GM19351 (cell line): ENCODE results near the gene ACTC1.

Experiments
- ATAC-seq: cut with Tn5 transposase; IDR thresholded peaks from one replicate; pipeline ENCODE4 v1.9.1; 2021; ENCODE audit warnings: mild to moderate bottlenecking, moderate library complexity; ENCODE audit not compliant: unreplicated experiment

ACTC1 gene

DNA sequence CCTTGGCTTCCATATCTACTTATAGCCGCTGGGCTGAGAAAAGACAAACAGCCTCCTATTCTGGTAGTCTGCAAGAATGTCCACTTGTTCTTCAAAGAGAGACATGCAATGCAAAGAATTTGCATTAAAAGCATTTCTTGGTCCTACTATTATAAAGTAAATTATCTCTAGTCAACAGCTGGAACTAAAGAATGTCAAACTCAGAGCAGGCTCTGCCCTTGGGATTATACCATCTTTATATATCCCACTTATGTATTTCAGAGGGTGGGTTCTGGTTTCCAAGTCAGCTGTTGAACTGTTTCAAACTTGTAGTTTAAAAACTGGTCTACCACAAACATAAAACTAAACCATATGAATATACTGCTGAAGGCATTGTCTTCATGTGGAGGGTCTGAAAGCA, 7.0 kb upstream of the ACTC1 start:
- ATAC-seq, result no peak

DNA sequence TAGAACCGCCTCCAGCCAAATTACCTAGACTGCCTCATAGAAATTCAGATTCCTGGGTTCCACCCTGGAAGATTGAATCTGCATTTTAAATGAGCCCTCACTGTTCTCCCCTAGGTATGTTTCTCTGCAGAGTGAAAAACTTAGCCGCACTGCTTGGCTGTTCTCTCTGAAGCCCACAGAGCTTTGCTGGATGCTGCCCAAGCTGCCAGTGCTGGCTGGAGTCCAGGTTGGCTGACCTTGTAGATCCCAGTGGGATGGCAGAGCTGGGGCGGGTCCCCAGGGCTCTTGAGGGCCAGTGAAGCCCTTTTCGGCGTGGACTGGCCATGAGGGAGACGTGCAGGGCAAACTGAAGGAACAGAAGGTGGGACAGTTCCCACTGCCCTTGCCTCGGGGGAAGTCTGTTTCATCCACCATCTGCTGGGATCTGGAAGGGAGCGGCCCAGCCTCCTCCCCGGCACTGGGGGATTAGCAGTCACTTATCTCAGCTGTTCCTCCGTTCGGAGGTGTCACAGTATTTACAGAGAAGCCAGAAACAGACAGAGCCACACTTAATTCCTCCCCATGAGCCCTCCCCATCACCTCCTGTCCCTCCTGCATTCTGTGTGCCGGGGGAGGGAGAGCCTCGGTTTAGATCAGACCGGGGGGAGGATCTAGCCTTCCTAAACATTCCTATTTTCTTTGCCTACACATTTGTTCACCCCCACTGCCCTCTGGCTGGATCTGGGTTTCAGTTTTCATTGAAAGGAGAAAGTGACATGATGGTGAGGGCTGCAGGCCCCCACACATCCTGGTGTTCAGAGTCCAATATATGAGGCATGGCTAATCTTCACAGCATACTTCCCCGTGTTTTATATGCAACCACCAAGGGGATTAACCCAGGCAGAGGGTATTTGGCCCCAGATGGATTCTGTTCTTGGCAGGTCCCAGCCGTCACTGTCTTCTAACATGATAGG, 4.1 kb upstream of the ACTC1 start:
- no peak for ATAC-seq

DNA sequence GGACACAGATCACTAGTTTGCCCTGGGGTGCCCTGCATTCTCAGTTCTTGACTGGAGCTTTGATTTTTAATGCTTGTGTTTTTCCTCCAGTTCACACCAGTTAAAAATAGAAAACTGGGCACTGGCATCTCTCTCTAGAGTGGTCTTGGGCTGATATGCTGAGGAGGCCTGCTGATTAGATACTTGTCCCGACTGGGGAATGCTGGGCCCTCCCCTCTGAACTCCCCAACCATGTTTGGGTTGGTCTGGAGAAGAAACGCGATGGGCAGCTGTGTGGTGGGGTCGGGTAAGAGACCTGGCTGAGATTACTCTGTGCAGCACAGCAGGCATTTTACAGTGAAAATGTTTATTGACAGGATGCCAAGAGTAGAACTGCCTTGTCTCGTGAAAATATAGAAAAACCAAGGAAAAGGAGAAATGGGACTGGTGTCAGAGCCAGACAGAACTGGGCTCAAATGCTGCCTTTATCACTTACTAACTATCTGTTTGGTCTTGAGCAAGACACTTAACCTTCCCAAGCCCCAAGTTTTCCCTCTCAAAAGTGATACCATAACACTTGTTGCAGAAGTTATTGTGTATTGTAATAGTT, 1.6 kb upstream of the ACTC1 start:
- no peak for ATAC-seq

DNA sequence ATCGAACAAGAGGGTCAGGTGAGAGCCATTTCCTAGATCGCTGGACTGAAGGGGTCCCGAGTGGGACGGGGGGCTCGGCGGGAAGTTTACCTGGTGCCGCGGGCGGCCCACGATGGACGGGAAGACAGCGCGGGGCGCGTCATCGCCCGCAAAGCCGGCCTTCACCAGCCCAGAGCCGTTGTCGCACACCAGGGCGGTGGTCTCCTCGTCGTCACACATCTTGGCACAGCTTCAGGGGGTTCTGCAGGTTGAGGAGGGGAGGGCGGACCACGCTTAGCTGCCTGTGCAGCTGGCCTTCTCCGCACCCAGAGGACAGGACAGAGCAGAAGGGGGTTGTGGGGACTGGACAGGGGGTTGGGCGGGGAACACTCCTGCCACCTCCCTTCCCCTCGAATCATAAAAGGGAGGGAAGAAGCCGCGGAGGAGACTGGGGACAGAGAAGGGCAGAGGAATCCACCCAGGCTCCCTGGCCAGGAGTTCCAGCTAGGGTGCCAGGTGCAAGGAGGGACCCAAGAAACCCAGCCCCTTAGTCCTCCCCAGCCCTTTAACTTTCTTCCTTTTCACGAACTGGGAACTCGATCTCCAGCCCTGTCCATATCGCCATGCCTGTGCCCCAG, 651 bp downstream of the ACTC1 start:
- ATAC-seq, result no peak

DNA sequence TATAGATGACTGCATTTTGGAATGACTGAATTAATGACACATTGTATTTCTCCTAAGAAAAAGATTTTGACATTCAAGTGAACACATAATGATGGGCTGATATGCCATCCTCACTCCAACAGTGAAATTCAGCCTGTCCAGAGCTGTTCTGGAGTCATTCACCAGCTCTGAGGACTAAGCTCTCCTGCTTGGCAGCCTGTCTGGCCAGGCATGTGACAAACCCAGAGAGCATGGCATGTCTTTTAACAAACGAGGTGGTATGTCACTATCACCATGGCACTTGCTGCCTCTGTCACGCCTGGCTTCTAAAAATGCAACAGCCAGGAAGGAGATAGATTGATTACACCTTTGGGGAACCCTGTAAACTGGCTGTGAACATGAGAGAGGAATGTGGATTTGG, 1.4 kb downstream of the ACTC1 start:
- ATAC-seq, result no peak

DNA sequence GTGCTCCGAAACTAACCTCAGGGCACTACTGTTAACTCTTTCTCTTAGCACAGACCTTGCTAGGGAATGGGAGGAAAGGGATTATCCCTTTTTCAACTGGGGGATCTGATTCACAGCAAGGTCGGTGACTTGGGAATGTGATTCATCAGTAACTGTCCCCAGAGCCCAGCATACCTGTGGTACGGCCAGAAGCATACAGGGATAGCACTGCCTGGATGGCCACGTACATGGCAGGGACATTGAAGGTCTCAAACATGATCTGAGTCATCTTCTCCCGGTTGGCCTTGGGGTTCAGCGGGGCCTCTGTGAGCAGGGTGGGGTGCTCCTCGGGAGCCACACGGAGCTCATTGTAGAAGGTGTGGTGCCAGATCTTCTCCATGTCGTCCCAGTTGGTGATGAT, 2.3 kb downstream of the ACTC1 start:
- ATAC-seq, result no peak

DNA sequence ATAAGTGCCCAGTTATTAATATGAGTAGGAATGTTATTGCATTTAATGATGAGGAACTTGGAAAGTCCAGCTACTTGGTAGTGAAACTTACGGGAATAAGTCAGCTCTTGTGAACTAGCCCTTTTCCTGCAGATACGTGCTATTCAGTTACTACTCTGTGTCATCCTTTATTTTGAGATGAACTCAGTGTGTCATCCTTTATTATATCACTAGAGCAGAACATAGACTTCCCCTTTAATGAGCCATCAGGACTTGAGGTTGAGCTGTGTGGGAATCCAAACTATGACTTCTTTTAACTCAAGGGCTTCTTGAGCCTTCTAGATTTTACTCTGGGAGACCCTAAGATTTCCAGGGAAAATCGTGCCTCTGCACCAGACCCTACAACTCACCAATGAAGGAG, 3.6 kb downstream of the ACTC1 start:
- ATAC-seq, result no peak

DNA sequence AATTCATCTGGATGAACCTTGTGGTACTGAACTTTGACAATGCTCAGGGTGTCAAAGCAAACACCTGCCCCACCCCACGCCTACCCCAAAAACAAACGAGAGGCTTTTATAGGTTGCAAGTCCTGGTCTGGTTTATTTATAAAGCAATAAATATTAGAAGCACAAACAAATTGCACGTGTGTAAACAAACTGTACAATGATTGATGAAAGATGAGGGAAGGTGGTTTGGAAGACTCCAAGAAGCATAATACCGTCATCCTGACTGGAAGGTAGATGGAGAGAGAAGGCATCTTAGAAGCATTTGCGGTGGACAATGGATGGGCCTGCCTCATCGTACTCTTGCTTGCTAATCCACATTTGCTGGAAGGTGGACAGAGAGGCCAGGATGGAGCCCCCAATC, 5.2 kb downstream of the ACTC1 start:
- no peak for ATAC-seq

DNA sequence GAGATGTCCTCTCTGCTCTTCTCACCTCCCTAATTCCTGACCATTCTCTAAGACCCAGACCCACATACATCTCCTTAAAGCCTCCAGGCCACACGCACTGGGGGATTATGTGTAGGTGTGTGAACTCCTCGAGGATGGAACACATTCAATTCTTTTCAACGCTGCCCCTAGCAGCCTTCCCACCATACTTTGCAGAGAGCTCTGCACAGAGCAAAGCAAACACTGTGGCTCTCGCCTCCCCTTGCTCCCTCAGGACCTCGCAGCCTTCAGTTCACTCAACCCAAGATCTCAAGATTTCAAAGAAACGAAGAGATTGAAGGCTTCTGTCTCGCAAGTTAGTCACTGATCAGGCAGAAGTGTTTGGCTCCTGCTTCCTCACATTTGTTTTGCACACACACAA, 6.0 kb downstream of the ACTC1 start:
- ATAC-seq, result no peak

DNA sequence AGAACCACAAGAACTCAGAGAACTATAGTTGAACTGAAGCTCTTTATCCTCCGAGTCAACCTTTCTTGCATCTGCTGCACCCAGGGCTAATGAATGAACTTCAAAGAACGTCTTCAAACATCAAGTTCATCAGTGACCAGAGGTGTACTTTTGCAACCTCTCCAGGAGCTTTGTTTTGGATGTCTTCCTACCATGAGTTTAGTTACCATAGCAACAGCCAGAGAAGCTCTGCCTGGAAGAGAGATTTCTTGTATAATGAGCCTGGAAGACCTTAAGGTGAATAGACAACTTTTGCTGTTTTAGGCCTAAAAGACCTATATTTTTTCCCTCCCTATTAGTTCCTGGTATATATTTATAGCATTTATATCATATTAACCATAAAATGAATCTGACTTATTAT, 9.1 kb downstream of the ACTC1 start:
- ATAC-seq, result no peak

DNA sequence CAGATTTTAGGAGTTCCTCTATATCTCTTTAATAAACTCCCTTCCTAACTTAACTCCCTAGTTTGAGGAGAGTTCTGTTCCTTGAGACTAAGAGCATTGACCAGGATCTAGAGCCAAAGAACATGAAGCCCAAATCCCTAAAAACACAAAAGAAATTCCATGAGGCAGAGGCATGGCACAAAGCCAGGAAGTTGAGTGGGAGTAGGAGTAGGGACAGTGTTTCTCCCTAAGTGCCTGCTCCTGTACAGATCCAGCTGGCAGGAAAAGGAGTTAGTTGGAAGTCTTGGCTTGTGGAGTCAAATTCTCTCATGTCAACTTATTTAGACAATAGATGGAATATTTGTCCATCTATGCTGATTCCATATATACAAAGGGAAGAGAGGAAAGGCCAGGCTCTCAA, 11.4 kb downstream of the ACTC1 start:
- no peak for ATAC-seq

DNA sequence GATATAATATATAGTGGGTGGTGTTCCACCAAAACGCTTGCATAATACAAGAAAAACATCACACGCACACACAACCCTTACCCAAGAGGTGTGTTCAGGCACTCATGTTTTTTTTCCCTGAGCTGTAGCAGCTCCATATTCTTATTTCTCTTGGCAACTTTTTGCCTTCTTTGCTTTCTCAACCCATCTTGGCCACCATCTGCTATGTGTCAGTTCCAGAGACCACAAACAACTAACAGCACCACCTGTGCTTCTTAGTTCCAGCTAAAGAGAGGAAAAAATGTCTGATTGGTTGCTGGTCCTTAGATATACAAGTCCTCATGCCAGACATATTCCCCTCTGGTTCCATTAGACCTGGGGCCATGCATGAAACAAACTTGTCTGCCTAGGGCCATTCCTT, 11.9 kb downstream of the ACTC1 start:
- ATAC-seq, result no peak

DNA sequence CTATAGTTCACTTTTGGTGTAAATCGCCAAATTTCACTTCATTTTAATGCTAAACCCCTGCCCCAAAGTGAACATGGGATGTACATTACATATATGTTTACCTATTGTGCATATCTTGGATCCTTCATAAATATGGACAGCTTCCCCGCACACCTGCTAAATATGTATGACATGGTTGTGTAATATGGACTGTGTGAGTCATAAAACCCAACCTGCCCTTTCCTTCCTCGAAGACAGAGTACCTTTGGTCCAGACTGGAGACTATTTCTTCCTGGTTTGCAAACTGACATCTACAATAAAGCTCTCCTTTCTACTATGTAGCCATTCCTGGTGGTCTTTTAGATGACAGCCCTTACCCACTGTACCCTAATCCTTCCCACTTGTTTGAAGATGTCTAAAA, 12.4 kb downstream of the ACTC1 start:
- no peak for ATAC-seq

DNA sequence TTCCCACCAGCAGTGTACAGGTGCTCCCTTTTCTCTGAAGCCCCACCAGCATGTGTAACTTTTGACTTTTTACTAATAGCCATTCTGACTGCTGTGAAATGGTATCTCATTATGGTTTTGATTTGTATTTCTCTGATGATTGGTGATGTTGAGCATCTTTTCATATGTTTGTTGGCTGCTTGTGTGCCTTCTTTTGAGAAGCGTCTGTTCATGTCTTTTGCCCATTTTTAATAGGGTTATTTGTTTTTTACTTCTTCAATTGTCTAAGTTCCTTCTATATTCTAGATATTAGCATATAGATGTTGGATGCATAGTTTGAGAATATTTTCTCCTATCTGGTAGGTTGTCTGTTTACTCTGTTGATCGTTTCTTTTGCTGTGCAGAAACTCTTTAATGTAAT, 14.6 kb downstream of the ACTC1 start:
- ATAC-seq, result no peak

DNA sequence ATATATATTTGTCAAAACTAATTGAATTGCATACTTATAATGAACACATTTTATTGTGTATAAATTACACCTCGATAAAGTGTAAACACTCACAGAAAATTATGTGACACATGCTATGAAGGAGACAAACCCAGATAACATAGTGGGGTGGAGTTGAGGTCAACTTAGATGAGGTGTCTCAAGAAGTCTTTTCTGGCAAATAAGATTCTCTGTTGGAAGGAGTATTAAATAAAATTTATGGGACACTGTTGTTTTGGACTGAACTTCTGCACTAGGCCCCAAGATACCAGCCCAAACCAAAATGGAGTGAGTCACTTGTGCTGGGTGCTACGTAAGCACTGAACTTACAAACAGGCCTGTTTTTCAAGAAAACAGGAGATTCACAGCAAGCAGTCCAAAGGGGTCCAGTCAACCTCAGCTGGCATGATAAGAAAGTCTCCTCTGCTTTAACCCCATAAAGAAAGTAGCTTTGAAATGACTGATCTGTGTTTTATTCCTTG, 18.7 kb downstream of the ACTC1 start:
- ATAC-seq, result no peak

DNA sequence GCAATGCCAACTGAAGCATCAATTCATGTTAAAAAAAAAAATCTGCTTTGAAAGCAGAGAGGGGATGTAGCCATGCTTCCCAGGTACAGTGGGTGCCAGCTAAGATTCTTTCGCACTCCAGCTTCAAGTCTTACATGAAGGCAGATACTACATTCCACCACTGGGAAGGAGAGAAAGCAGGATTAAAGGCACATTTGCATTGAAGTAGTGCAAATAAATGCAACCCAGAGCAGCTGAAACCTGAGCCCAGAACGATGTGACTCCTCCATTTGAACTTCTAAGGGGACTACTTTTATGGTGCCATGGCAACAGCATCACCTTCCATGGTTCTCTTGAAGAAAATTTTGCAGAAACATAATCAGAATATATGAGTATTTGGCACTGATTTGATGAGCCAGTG, 21.4 kb downstream of the ACTC1 start:
- ATAC-seq, result no peak

DNA sequence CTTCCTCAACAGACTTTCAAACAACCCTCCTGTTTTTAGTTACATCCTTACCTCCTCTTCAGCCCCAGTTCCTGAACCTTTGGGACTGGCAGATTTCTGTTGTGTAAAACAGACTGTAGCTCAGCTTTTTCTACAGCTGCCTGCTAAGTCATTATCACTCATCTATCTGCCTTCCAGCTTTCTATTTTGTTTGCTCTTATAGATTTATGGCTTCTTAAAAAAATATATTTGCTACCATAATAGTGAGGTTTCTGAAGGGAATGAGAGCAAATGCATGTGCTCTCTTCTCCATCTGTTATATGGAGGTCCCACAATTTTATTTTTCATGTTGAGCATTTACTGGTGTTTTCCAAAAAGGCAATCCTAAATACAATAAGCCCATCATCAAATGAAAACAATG, 22.3 kb downstream of the ACTC1 start:
- ATAC-seq, result no peak

DNA sequence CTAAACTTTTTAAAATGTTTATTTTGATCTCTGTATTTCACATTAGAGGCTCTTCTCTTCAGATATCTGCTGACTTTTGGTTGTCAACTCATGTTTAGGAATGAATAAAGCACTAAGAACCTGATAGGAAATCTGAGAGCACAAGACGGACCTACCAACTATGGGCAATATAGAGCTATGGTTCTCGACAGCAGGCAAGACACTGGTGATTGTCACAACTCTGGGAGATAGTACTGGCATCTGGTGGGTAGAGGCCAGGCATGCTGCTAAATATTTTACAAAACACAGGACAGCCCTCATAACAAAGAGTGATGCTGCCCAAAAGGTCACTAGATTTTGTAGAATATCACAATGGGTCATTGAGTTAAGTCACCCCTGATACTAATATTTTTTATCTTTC, 23.0 kb downstream of the ACTC1 start:
- no peak for ATAC-seq

DNA sequence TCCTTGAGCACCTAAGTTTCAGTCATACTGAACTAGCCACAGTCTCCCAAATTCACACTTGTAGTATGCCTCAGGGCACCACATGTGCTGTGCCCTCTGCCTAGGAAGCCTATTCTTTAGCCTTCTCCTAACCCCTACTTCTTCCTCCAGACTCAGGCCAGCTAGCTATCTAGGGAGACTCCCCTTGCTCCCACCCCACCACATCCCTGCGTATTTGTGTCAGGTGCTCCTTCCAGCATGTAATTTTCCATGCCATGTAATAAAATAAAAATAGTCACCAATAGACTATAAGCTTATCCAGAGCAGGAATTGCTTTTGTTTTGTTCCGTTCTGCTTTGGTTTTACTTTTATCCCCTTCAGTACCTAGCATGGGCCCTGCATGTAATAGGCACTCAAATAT, 25.6 kb downstream of the ACTC1 start:
- no peak for ATAC-seq

DNA sequence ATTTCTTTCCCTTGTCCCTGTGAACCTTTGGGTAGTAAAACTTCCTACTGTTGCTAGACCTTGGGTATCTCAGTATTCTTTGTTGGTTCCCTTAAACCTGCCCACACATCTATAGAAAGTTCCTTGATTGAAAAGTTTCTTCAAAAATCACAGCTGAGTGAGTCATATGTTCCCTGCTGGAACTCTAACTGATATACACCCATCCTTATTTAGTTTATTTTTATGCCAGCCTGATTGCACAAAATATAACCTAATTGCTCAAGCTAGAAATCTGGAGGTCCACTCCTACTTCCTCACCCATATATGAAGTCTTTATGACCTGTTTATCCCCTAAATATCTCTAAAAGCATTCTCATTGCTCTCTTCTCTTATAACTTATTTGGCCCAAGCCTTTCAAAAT, 26.8 kb downstream of the ACTC1 start:
- no peak for ATAC-seq

DNA sequence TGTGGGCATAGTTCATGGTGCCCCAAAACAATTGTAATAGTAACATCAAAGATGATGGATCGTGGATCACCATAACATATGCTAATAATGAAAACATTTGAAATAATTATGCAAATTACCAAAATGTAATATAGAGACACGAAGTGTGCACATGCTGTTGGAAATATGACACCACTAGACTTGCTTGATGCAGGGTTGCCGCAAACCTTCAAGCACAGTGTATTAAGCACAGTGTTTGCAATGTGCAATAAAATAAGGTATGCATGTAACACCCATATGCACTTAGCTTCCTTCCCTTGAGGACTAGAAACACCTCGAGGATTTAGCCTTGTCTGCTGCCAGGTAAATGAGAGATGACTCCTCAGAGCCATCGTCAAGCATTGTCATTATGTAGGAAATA, 29.6 kb downstream of the ACTC1 start:
- no peak for ATAC-seq

DNA sequence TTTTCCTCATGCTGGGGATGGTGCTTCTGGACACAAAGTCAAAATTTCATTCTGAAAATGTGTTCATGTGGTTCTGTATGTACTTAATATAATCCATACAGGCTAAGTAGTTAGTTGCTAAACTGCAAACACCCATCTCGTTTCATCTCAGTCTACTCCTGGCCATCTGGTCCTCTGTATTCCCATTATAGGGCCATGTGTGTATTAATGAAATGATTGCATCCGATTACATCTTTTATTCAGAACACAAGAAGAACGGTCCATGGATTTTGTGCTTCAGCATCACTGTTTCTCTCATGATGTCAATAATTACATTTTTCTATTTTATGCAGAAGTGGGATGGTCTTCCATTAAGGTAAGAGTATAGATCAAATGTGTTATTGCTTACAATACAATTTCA, 34.4 kb downstream of the ACTC1 start:
- ATAC-seq, result no peak
